ENCODE data around the gene PITPNM1.
"Not testable (repeated sequence)": the region's sequence is repeated elsewhere in the genome, so short reads cannot be mapped to it uniquely, and the experiment has no call there.

PITPNM1 gene

DNA sequence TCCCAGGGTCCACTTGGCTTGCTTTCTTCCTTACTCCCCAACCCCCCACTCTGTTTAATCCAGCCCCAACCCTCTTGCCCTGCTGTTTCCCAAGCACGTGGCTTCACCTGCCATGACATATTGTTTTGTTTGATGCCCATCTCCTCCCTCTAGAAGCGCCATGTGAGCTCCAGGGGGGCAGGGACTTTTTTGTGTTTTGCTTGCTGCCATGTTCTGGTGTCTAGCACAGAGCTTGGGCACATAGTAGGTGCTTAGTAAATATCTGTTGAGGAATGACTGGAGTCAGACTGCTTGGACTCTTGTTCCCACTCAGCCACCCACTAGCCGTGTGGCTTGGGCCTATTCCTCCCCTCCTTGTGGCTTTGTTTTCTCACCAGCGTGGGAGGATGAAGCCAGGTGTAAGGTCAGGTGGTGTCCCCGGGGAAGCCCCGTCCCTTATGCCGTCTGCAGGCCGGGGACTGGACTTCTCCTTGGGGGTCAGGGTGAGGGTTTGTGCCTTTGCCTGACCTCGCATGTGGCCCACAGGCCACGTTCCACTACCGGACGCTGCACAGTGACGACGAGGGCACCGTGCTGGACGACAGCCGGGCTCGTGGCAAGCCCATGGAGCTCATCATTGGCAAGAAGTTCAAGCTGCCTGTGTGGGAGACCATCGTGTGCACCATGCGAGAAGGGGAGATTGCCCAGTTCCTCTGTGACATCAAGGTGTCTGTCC lies 18.5 kb downstream of the PITPNM1 start:
- no peak for DNase-seq

GRCh38 chr11:67485873-67486361 lies 19.2 kb downstream of the PITPNM1 start:
- DNase-seq, result not testable (repeated sequence)

GRCh38 chr11:67484847-67485311 lies 20.3 kb downstream of the PITPNM1 start:
- no peak for DNase-seq

GRCh38 chr11:67483831-67484665 lies 21.1 kb downstream of the PITPNM1 start:
- DNase-seq, result no peak

DNA sequence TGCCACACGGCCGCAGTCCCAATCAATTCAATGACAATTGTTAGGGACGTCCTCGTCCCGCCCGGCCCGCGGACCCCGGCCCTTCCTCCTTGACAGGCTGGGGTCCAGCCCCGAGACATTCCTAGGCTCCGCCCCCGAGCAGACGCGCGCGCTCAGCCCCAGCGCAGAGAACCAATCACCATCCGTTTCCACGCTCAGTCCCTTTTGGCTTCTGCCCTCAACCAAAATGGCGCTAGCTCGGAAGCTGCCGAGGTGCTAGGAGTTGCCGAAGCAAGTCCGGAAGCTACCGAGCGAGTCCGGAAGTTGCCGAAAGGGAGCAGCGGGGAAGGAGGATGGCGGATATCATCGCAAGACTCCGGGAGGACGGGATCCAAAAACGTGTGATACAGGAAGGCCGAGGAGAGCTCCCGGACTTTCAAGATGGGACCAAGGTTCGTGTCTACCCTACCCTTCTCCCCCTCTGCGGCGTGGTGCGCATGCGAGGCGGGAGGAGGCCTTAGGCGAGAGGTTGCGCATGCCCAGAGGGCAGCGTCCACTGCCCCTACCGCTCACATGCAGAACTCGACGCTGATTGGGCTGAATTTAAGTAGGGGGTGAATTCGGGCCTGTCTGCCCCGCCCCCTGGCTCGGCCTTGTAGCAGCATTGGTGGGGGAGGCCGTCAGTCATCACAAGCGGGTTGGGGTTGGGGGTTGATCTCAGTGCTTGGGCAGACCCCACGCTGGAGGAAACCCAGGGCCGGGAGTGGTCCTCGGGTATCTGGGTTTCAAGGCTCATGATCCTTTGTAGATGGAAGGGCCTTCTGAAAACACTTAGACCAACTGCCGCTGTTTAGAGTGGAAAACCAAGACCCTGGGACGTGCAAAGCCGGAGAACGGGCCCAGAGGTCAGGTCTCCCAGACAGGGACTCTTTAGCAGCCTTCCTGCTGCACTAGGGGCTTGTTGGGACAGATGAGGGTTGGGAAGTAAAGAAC lies 22.1 kb downstream of the PITPNM1 start, which contains the start of gene AIP:
Gene AIP, plus strand, starts transcription at position 200 of the 972 bp plus-strand sequence. Its CDS starts 133 bp downstream, at position 333.
- peak; percentile 96 for DNase-seq

DNA sequence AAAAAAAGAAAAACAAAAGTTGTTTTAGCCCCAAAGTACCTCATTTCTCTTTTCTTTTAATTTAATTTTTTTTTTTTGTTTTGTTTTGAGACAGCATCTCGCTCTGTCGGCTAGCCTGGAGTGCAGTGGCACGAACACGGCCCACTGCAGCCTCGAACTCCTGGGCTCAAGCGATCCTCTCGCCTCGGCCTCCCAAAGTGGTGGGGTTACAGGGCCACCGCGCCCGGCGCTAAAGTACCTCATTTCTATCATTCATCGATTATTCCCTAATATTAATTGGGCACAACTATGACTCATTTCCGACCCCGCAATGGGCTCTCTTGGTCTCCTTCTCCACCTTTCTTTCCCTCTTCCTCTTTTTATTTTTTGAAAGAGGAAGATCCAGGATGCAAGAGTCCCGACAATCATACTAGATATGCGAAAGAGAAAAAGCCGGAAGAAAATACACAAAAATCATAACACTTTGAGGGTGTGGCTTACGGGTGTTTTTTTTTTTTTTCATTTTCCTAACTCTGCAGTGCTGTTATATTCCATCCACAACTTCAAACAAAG lies 22.8 kb downstream of the PITPNM1 start:
- no peak for DNase-seq

DNA sequence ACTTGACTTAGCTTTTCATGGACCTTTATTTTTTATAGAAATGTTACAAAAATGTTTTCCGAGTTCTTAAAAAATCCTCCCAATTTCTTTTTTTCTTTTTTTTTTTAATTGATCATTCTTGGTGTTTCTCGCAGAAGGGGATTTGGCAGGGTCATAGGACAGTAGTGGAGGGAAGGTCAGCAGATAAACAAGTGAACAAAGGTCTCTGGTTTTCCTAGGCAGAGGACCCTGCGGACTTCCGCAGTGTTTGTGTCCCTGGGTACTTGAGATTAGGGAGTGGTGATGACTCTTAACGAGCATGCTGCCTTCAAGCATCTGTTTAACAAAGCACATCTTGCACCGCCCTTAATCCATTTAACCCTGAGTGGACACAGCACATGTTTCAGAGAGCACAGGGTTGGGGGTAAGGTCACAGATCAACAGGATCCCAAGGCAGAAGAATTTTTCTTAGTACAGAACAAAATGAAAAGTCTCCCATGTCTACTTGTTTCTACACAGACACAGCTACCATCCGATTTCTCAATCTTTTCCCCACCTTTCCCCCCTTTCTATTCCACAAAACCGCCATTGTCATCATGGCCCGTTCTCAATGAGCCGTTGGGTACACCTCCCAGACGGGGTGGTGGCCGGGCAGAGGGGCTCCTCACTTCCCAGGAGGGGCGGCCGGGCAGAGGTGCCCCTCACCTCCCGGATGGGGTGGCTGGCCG lies 27.7 kb downstream of the PITPNM1 start:
- DNase-seq, result not testable (repeated sequence)

GRCh38 chr11:67476692-67477091 lies 28.5 kb downstream of the PITPNM1 start:
- not testable (repeated sequence) for DNase-seq

DNA sequence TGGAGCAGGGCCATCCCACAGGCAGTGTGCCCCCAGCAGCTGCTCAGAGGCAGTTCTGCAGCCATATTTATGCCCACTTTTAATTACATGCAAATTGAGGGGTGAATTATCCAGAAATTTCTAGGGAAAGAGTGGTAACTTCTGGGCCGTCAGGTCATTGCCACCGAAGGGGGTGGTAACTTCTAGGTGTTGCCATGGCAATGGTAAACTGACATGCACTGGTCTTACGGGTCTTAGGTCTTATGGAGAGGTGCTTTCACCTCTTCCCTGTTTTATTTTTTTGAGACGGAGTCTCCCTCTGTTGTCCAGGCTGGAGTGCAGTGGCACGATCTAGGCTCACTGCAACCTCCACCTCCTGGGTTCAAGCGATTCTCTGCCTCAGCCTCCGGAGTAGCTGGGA lies 32.3 kb downstream of the PITPNM1 start:
- no peak for DNase-seq

DNA sequence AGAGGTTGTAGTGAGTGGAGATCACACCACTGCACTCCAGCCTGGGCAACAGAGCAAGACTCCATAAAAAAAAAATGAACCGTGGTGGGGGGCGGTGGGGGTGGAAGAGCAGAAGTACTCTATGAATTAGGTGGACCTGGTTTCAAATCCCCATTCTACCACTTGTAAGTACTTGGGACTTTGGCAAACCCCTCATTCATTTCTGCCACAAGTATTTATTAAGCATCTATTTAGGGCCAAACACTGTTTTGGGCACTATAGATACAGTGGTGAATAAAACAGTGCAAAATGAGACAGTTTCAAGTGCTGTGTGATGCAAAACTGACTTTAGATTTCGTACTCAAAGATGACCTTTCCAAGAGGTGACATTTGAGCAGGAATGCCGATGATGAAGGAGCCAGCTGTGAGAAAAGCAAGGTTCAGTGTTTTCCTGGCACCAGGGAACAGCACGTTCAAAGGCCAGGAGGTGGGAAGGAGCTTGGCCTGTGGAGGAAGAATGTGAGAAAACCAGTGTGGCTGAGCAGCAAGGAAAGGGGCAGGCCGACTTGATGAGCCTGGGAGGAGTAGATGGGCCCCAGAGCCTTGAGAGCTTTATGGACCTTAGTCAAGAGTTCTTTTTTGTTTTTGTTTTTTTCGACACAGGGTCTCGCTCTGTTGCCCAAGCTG lies 34.7 kb downstream of the PITPNM1 start:
- no peak for DNase-seq

GRCh38 chr11:67469508-67469811 lies 35.7 kb downstream of the PITPNM1 start:
- no peak for DNase-seq

- DNase-seq, result peak; percentile 88
These were observed 36.2 kb downstream of the PITPNM1 start, which contains the start of gene TMEM134 for GRCh38 chr11:67468759-67469507. TSS of gene TMEM134 (minus strand) at chr11:67469251. CDS start at chr11:67469192, 59 bp downstream.

DNA sequence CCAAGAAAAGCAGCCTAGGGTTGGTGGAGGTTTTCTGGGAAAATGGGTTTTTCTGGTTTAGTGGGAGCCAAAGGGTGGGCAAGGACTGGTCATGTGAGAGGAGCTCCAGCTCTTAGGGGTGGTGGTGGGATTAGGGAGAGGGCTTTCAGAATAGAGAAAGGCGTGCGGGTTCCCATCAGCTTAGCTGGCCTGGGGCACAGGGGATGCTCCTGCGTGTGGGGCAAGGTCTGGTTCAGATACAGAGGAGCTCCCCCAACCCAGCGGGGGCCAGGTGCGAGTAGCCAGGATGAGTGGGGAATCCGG lies 36.8 kb downstream of the PITPNM1 start:
- no peak for DNase-seq

DNA sequence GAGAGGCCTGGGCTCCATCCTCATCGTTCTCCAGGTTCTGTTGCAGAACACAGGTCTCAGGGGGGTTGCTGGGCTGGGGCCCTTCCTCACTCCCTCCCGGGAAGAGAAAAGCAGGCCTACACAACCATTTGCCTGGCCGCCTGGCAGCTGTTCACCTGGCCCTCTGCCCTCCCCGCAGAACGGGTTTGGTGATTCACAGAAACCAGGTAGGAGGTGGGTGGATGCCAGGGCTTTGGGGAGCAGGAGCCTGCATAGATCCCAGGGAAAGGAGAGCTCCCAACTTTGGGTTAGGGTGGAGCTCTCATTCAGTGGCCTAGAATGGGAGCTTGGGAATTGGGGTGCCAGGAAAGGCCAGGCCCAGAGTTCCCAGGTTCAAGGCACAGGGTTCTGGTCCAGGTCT lies 37.1 kb downstream of the PITPNM1 start:
- no peak for DNase-seq

DNA sequence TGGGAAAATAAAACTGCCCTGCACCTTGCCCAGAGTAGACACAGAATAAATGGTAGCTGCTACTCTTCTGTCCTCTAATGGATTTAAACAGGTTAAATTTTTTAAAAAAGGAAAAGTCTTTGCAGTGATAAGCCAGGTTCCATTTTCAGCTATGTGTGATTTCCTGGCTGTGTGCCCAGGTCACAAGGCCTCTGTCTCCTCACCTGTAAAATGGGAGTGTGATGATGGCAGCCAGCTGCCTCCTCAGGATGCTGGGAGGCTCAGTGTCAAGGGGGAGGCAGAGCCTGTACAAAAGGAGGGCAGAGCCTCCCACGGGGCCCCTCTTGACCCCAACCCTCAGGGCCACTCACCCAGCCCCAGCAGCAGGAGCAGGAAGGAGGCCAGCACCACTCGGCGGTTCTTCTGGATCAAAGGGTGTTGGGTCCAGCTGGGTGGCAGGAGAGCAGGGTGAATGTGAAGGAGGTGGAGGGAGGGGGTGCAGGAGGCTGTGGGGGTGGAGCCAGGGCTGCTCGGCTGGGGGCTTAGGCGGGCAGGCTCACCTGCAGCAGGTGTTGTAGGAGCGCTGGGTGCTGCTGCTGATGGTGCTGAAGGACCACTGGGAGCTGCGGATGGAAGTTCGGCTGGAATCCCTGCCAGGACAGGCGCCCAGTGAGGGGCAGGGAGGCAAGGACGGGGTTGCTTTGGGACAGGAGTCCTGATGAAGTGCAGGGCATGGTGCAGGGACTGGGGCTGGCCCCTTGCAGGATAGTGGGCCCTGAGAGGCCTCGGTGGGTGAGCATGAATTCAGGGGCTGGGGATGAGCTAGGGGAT lies 38.0 kb downstream of the PITPNM1 start:
- no peak for DNase-seq

GRCh38 chr11:67466367-67466766 lies 38.8 kb downstream of the PITPNM1 start:
- DNase-seq, result no peak

DNA sequence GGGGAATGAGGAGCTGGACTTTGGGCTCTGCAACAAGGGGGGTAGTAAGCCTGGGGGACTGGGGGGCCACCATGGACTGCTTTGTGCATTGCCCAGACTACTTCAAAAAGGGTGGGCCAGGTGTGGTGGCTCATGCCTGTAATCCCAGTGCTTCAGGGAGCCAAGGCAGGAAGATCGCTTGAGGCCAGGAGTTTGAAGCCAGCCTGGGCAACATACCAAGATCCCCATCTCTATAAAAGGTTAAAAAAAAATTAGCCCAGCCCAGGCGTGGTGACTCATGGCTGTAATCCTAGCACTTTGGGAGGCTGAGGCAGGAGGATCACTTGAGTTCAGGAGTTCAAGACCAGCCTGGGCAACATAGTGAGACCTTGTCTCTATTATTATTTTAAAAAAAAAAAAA lies 39.6 kb downstream of the PITPNM1 start:
- not testable (repeated sequence) for DNase-seq

DNA sequence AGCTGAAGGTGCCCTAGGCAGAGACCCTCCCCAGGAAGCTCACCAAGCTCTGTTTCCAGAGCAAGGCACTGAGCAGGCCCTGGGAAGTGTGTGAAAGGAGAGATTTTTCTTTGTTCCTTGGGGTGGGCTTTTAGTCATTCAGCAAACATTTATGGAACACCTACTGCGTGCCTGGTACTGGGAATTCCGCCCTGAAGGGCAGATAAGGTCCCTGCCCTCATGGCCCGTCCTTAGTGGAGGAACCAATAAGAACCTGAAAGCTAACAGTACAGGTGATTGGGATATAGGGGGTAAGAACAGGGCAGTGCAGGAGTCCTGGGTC lies 40.0 kb downstream of the PITPNM1 start:
- no peak for DNase-seq

DNA sequence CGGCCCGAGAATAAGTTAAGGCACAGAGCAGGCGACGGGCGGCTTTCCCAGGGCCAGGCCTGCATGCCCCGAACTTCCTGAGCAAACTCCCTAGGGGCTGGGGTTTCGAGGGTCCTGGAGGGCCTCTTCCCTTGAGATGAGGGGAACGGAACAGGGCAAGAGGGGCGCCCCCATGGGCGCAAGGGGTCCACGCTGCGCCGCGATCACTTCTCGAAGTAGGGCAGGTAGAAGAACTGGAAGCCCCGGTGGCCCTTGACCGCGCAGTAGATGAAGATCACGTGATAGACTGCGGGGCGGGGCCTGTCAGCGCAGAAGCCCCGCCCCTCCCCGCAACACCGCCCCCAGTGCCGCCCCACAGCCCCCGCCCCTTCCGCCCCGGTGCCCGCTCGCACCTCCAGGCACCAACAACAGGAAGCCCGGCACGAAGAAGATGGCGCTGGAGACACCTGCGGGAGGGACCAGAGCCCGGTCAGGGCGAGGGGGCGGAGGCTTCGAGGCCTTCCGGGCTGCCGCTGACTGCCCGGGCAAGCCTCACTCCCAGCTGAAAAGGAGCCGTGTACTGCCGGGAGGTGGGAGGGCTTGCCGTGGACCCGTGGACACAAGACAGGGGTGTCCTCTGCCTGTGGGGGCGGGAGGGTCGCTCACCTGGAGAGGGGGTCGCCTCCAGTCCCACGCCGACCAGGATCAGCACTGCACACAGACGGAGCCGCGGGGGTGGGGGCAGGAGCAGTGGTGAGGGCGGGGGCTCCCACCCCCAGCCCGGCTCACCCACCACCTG lies 40.6 kb downstream of the PITPNM1 start:
- peak; percentile 84 for DNase-seq
